Endothelial cell of umbilical vein (primary cell): ENCODE data around the gene RPS6KA5. TPM values are rescaled to one million over a fixed set of nuclear protein-coding genes. Genes with fewer than 3 reads are reported as not detected.

Source experiments
- BruUV-seq: library from RNA; stranded (reverse); fragments of 400-500 nt; replicated peaks from 2 replicates; lab custom pipeline; 2021; lab: Mats Ljungman, UMichigan
- CTCF ChIA-PET: fragments of 300-600, 350-600 bp; sonication (Branson Sonifier 250); formaldehyde crosslinking; loops from one replicate; lab custom pipeline; 2021; ENCODE audit warnings: antibody characterized with exemption, inconsistent platforms; lab: Charles Lee
- POLR2A ChIA-PET: fragments of 300-600, 350-600 bp; sonication (Branson Sonifier 250); formaldehyde crosslinking; loops from one replicate; lab custom pipeline; 2021; ENCODE audit warnings: antibody characterized with exemption, inconsistent platforms; lab: Charles Lee
- DNase-seq: peaks from one replicate; pipeline ENCODE4 v3.0.0-alpha.2; 2011; ENCODE audit warnings: low read depth, low spot score
- FAIRE-seq: peaks from 2 replicates; lab custom pipeline; 2011; peaks lifted over from hg19 to GRCh38; lab: Jason Lieb, UNC
- H2AFZ ChIP-seq: 2 replicates; pipeline ENCODE4 v1.6.0; 2012; ENCODE audit warnings: low read depth, low read length, control low read depth, inconsistent platforms
- H3K27ac ChIP-seq: 2 replicates; pipeline ENCODE4 v1.5.1; 2011; ENCODE audit warnings: low read depth, mild to moderate bottlenecking, control low read depth, low read length, moderate library complexity; ENCODE audit not compliant: insufficient read depth
- H3K27me3 ChIP-seq, 2 experiments: 2 replicates each; pipeline versions ENCODE4 v1.6.0 to v1.6.1; 2011; ENCODE audit warnings: low read length in 2 of 2, mixed read lengths in 1 of 2; ENCODE audit not compliant: control insufficient read depth in 2 of 2, insufficient read depth in 2 of 2
- H3K36me3 ChIP-seq, 2 experiments: 2 replicates in 1 of 2; 3 replicates in 1 of 2; pipeline ENCODE4 v1.5.1; 2011; ENCODE audit warnings: low read length in 2 of 2, mild to moderate bottlenecking in 1 of 2, moderate library complexity in 1 of 2; ENCODE audit not compliant: control insufficient read depth in 2 of 2, insufficient read depth in 2 of 2; ENCODE audit errors: extremely low read depth in 1 of 2
- H3K4me1 ChIP-seq: 3 replicates; pipeline ENCODE4 v1.5.1; 2011; ENCODE audit warnings: mild to moderate bottlenecking, low read length; ENCODE audit not compliant: control insufficient read depth, insufficient read depth; ENCODE audit errors: extremely low read depth
- H3K4me2 ChIP-seq: 2 replicates; pipeline ENCODE4 v1.6.1; 2011; ENCODE audit warnings: low read length, control low read depth, mixed read lengths; ENCODE audit not compliant: insufficient read depth
- H3K4me3 ChIP-seq, 3 experiments: fragments of 200-600 bp in 1 of 3; sonication (generic), shearing (Covaris generic) in 1 of 3; replicated peaks in 1 of 3; 2 replicates each; pipeline ENCODE4 v1.5.1; 2011 to 2016; ENCODE audit warnings: control low read depth in 3 of 3, low read length in 3 of 3, mild to moderate bottlenecking in 2 of 3, inconsistent platforms in 1 of 3, low read depth in 1 of 3, moderate library complexity in 1 of 3; ENCODE audit not compliant: insufficient read depth in 1 of 3
- H3K79me2 ChIP-seq: 2 replicates; pipeline ENCODE4 v1.6.0; 2012; ENCODE audit warnings: low read length, inconsistent platforms; ENCODE audit not compliant: control insufficient read depth, insufficient read depth
- H3K9ac ChIP-seq: replicated peaks from 2 replicates; pipeline ENCODE3; 2011; ENCODE audit warnings: low read length, control low read depth; ENCODE audit not compliant: insufficient read depth; ENCODE audit errors: extremely low read depth
- H3K9me1 ChIP-seq: replicated peaks from 3 replicates; pipeline ENCODE4 v1.6.0; 2011; ENCODE audit warnings: mild to moderate bottlenecking, low read length; ENCODE audit not compliant: control insufficient read depth, insufficient read depth; ENCODE audit errors: extremely low read depth
- H3K9me3 ChIP-seq: replicated peaks from 2 replicates; pipeline ENCODE4 v1.5.1; 2012; ENCODE audit warnings: low read length, inconsistent platforms; ENCODE audit not compliant: control insufficient read depth, insufficient read depth
- H4K20me1 ChIP-seq: replicated peaks from 2 replicates; pipeline ENCODE3; 2011; ENCODE audit warnings: mild to moderate bottlenecking, low read length; ENCODE audit not compliant: control insufficient read depth, insufficient read depth; ENCODE audit errors: extremely low read depth
- CTCF ChIP-seq, 2 donors: IDR thresholded peaks; 1 replicate in 1 of 2; 2 replicates in 1 of 2; pipeline ENCODE4 v1.5.1; 2011; ENCODE audit warnings: low read length in 2 of 2, mild to moderate bottlenecking in 2 of 2, moderate library complexity in 2 of 2, control low read depth in 1 of 2, inconsistent platforms in 1 of 2, low read depth in 1 of 2; ENCODE audit not compliant: insufficient read depth in 1 of 2; ENCODE audit errors: extremely low read depth in 1 of 2
- EZH2 ChIP-seq: IDR thresholded peaks from 2 replicates; pipeline ENCODE4 v1.6.1; 2012; ENCODE audit warnings: borderline replicate concordance, low read depth, mild to moderate bottlenecking, moderate library complexity, low read length, inconsistent platforms; ENCODE audit not compliant: severe bottlenecking
- FOS ChIP-seq: IDR thresholded peaks from 2 replicates; pipeline ENCODE4 v1.6.1; 2011; ENCODE audit warnings: mild to moderate bottlenecking, low read length, moderate library complexity, borderline replicate concordance; ENCODE audit not compliant: insufficient read depth
- GATA2 ChIP-seq: IDR thresholded peaks from 2 replicates; pipeline ENCODE4 v1.7.0; 2011; ENCODE audit warnings: low read depth, mild to moderate bottlenecking, moderate library complexity, mixed read lengths, low read length; ENCODE audit not compliant: insufficient read length, insufficient read depth
- JUN ChIP-seq: IDR thresholded peaks from 2 replicates; pipeline ENCODE4 v1.6.1; 2011; ENCODE audit warnings: borderline replicate concordance, low read depth; ENCODE audit not compliant: insufficient read length, insufficient read depth
- MYC ChIP-seq: IDR thresholded peaks from one replicate; pipeline ENCODE4 v1.6.1; 2011; ENCODE audit warnings: mild to moderate bottlenecking, low read depth, low read length
- POLR2A ChIP-seq: IDR thresholded peaks from 2 replicates; pipeline ENCODE4 v1.6.1; 2012; ENCODE audit warnings: low read depth, mild to moderate bottlenecking, control low read depth, low read length
- POLR2AphosphoS5 ChIP-seq: IDR thresholded peaks from 2 replicates; pipeline ENCODE4 v1.6.1; 2012; ENCODE audit warnings: low read depth, mild to moderate bottlenecking, control low read depth, low read length, moderate library complexity; ENCODE audit not compliant: insufficient read depth
- dilution Hi-C: fragments of 300-500 bp; cut with MboI; formaldehyde crosslinking; loops from one replicate; pipeline ENCODE4 v1.15.0; 2019; ENCODE audit warnings: low sequenced_read_pairs; ENCODE audit not compliant: extremely low pct_ligation_motif_present
- intact Hi-C: fragments of 100-400 bp; cut with micrococcal nuclease; formaldehyde crosslinking; loops from one replicate; pipeline ENCODE4 v1.10.0; 2022
- polyA plus RNA-seq, 4 experiments: library from polyadenylated mRNA; depleted of rRNA in 3 of 4; stranded (reverse) in 3 of 4; unstranded in 1 of 4; fragments of >200 nt; gene quantifications; 2 replicates each; pipeline versions ENCODE4 v1.2.1 to v1.2.3, GENCODE V29; 2011 to 2012; ENCODE audit warnings: missing spikeins in 1 of 4
- total RNA-seq: library from RNA; stranded (reverse); gene quantifications from 2 replicates; pipeline ENCODE4 v1.2.3, GENCODE V29; 2021
- TF ChIP-seq, protein P1 (sequence below): IDR thresholded peaks from 2 replicates; pipeline ENCODE4 v1.6.1; 2011; ENCODE audit not compliant: insufficient read depth, insufficient read length

The RPS6KA5 gene
- total and polyA plus RNA-seq, 2 donors (not counting 3 experiments of a cell fraction or from before 2014, with no cell fraction given): 2.9 to 5.4 TPM

DNA sequence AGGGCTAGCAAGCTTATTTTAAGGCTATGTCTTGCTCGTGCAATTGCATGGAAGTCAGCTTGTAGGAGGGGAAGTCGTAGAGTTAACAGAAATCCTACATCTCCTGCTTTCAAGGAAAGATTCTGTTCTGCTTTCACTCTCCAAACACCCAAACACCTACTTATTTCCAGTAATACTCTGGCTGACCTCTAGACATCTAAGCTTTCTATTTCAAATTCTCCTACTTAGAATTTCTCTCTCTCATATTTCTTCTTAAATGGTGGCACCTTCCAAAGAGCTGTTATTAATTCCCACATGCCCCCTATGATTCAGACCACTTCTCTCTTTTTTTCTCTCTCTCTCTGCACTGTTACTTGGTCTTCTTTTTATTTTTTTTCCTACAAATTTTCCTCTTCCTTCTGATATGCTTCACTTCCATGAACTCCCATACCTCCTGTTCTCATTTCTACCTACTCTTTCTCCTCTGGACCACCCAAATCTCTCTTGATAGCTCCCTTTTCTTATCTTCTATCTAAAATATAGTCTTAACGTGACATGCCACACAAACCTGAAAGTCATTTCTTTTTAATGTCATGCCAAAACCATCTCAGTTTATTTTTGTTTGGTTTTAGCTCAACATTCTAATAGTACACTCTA lies 90.8 kb downstream of the RPS6KA5 start:
- peak; percentile 6 for DNase-seq
- Histone ChIP-seq H3K27me3 (no peaks in the 10 kb centered on the region), H3K27ac (no peak overlapping the region), H3K36me3 (no peaks in the 10 kb centered on the region), H2AFZ (no peak overlapping the region), H3K4me3 (no peak overlapping the region), H3K9me3 (no peaks in the 10 kb centered on the region), H3K4me1 (peaks cover 12% of the 10 kb centered on the region), H3K9ac (no peak overlapping the region), H3K4me2 (peak overlapping the region; percentile 55), H3K9me1 (no peaks in the 10 kb centered on the region), H3K79me2 (no peaks in the 10 kb centered on the region), H4K20me1 (no peaks in the 10 kb centered on the region)
- ChIA-PET POLR2A (no interaction called here), CTCF (interaction anchor here (1.0 to 1.9 kb wide), 5 partner anchors 9 to 208 kb away, joined by 3 to 9 read pairs (median 4); no protein-coding TSS in a partner anchor)
- FAIRE-seq: no peak
- dilution Hi-C loops: no loop called here
- TF ChIP-seq MYC (no peak), GATA2 (peak; percentile 52)
- TF ChIP-seq, protein P1, sequence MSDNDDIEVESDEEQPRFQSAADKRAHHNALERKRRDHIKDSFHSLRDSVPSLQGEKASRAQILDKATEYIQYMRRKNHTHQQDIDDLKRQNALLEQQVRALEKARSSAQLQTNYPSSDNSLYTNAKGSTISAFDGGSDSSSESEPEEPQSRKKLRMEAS: no peak
- BruUV-seq: no TSS peak
- intact Hi-C loops: no loop called here

GRCh38 chr14:90968025-90968424 lies 92.4 kb downstream of the RPS6KA5 start:
- ChIA-PET POLR2A (no interaction called here), CTCF (interaction anchor here (1.4 kb wide), 1 partner anchor 40 kb away, joined by 3 read pairs; no protein-coding TSS in a partner anchor)
- no TSS peak for BruUV-seq

More at GRCh38 chr14:90968025-90968424, 92.4 kb downstream of the RPS6KA5 start:
- H3K4me2 ChIP-seq: no peak overlapping the region
- H3K4me1 ChIP-seq: peaks cover 12% of the 10 kb centered on the region
- no peaks in the 10 kb centered on the region for H4K20me1 ChIP-seq
- no peak overlapping the region for H2AFZ ChIP-seq
- no peaks in the 10 kb centered on the region for H3K9me3 ChIP-seq
- no peaks in the 10 kb centered on the region for H3K36me3 ChIP-seq
- no peaks in the 10 kb centered on the region for H3K79me2 ChIP-seq
- FAIRE-seq: no peak
- no peaks in the 10 kb centered on the region for H3K27me3 ChIP-seq
- DNase-seq: no peak
- no peak overlapping the region for H3K27ac ChIP-seq
- H3K4me3 ChIP-seq: no peak overlapping the region
- dilution Hi-C loops: no loop called here
- H3K9ac ChIP-seq: no peak overlapping the region
- TF ChIP-seq FOS (no peak), GATA2 (no peak), EZH2 (no peak), POLR2A (no peak), CTCF (IDR thresholded peaks at IDR 0.05; ENCODE audit: extremely low read depth in 1 of 2, insufficient read depth in 1 of 2, low read depth in 1 of 2, low read length in 2 of 2) (no peak), JUN (no peak), POLR2AphosphoS5 (no peak)
- TF ChIP-seq, protein P1: no peak
- intact Hi-C loops: no loop called here
- no peaks in the 10 kb centered on the region for H3K9me1 ChIP-seq
